HG03280 (cell line): Measurements from ENCODE around the gene CEP41.

ENCODE experiments used
- ATAC-seq: cut with Tn5 transposase; IDR thresholded peaks from one replicate; pipeline ENCODE4 v1.9.1; 2021; ENCODE audit warnings: mild to moderate bottlenecking, moderate library complexity; ENCODE audit not compliant: unreplicated experiment

The CEP41 gene

GRCh38 chr7:130421684-130422083 is 19.1 kb downstream of the CEP41 start:
- ATAC-seq: no peak

GRCh38 chr7:130420943-130421578 is 19.8 kb downstream of the CEP41 start:
- no peak for ATAC-seq

- no peak for ATAC-seq
These were observed 21.2 kb downstream of the CEP41 start for GRCh38 chr7:130419658-130420057.

- no peak for ATAC-seq
These were observed 22.5 kb downstream of the CEP41 start for GRCh38 chr7:130418306-130418705.

GRCh38 chr7:130417213-130417612 is 23.6 kb downstream of the CEP41 start:
- no peak for ATAC-seq

- ATAC-seq: no peak
These were observed 25.8 kb downstream of the CEP41 start for GRCh38 chr7:130415006-130415405.

GRCh38 chr7:130413201-130413600 is 27.6 kb downstream of the CEP41 start:
- no peak for ATAC-seq

- ATAC-seq: no peak
These were observed 29.8 kb downstream of the CEP41 start for GRCh38 chr7:130410868-130411541.

- no peak for ATAC-seq
These were observed 31.1 kb downstream of the CEP41 start for GRCh38 chr7:130409712-130410072.

GRCh38 chr7:130409067-130409711 is 31.6 kb downstream of the CEP41 start:
- no peak for ATAC-seq

GRCh38 chr7:130405003-130405402 is 35.8 kb downstream of the CEP41 start:
- no peak for ATAC-seq

GRCh38 chr7:130401578-130401977 is 39.2 kb downstream of the CEP41 start:
- ATAC-seq: no peak

- no peak for ATAC-seq
These were observed 39.7 kb downstream of the CEP41 start for GRCh38 chr7:130401101-130401500.

- no peak for ATAC-seq
These were observed 40.7 kb downstream of the CEP41 start for GRCh38 chr7:130400120-130400572.

- ATAC-seq: no peak
These were observed 42.2 kb downstream of the CEP41 start for GRCh38 chr7:130398526-130399090.

GRCh38 chr7:130397758-130398073 is 43.1 kb downstream of the CEP41 start:
- ATAC-seq: no peak

GRCh38 chr7:130397051-130397757 is 43.6 kb downstream of the CEP41 start:
- no peak for ATAC-seq

GRCh38 chr7:130396109-130396508 is 44.7 kb downstream of the CEP41 start:
- no peak for ATAC-seq

GRCh38 chr7:130395421-130395820 is 45.4 kb downstream of the CEP41 start:
- ATAC-seq: no peak

- no peak for ATAC-seq
These were observed 46.2 kb downstream of the CEP41 start for GRCh38 chr7:130394421-130395195.
